Tibial artery (tissue), 4 donors: ENCODE results near the gene SLC35F6.

Experiments used
- DNase-seq, 2 donors: peaks; one replicate each; pipeline ENCODE4 v3.0.0-alpha.2; 2019
- H3K27ac ChIP-seq, 2 donors: fragments of 200-600 bp; sonication (generic) in 1 of 2; 1 replicate in 1 of 2; 2 replicates in 1 of 2; pipeline ENCODE4 v1.5.1; 2018 to 2019; ENCODE audit warnings: mild to moderate bottlenecking in 1 of 2
- H3K27me3 ChIP-seq, 2 donors: fragments of 200-600 bp; sonication (generic) in 1 of 2; one replicate each; pipeline versions ENCODE4 v1.5.1 to v1.6.0; 2016 to 2019
- H3K36me3 ChIP-seq, 3 donors: fragments of 200-600 bp; sonication (generic) in 2 of 3; one replicate each; pipeline ENCODE4 v1.5.1; 2016 to 2019; ENCODE audit warnings: mild to moderate bottlenecking in 2 of 3
- H3K4me1 ChIP-seq, 4 donors: fragments of 200-600 bp; sonication (generic) in 2 of 4; 1 replicate in 3 of 4; 2 replicates in 1 of 4; pipeline ENCODE4 v1.5.1; 2016 to 2019
- H3K4me3 ChIP-seq, 2 donors: fragments of 200-600 bp; sonication (generic) in 1 of 2; 1 replicate in 1 of 2; 2 replicates in 1 of 2; pipeline ENCODE4 v1.5.1; 2018 to 2019; ENCODE audit warnings: mild to moderate bottlenecking in 2 of 2
- H3K9me3 ChIP-seq, 3 donors: fragments of 200-600 bp; sonication (generic) in 1 of 3; one replicate each; pipeline ENCODE4 v1.5.1; 2016 to 2019
- intact Hi-C: fragments of 100-400 bp; cut with DNase I; formaldehyde crosslinking; loops from one replicate; pipeline ENCODE4 v1.15.0; 2023; ENCODE audit warnings: low total_unique reads
- TF ChIP-seq, protein P1 (sequence below), 2 experiments: fragments of 200-600 bp in 1 of 2; fragments of 450-650 bp in 1 of 2; IDR thresholded peaks; one replicate each; pipeline ENCODE4 v1.5.1; 2017 to 2019; ENCODE audit warnings: antibody characterized with exemption in 2 of 2, mild to moderate bottlenecking in 1 of 2, moderate library complexity in 1 of 2

SLC35F6 gene

GRCh38 chr2:26768759-26769088 lies 4.6 kb downstream of the SLC35F6 start:
- Histone ChIP-seq H3K4me3 (no peak overlapping the region), H3K9me3 (no peaks in the 10 kb centered on the region), H3K36me3 (peaks cover 0 to 7% (median 0%) of the 10 kb centered on the region in 3 donors), H3K27ac (peak overlapping the region; percentile 79 to 82), H3K4me1 (peaks cover 0 to 85% (median 67%) of the 10 kb centered on the region in 4 donors), H3K27me3 (no peaks in the 10 kb centered on the region)
- TF ChIP-seq, protein P1, sequence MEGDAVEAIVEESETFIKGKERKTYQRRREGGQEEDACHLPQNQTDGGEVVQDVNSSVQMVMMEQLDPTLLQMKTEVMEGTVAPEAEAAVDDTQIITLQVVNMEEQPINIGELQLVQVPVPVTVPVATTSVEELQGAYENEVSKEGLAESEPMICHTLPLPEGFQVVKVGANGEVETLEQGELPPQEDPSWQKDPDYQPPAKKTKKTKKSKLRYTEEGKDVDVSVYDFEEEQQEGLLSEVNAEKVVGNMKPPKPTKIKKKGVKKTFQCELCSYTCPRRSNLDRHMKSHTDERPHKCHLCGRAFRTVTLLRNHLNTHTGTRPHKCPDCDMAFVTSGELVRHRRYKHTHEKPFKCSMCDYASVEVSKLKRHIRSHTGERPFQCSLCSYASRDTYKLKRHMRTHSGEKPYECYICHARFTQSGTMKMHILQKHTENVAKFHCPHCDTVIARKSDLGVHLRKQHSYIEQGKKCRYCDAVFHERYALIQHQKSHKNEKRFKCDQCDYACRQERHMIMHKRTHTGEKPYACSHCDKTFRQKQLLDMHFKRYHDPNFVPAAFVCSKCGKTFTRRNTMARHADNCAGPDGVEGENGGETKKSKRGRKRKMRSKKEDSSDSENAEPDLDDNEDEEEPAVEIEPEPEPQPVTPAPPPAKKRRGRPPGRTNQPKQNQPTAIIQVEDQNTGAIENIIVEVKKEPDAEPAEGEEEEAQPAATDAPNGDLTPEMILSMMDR (IDR thresholded peaks at IDR 0.05), result no peak
- intact Hi-C loops, result no loop called here
- DNase-seq, result no peak

- H3K9me3 ChIP-seq, result no peaks in the 10 kb centered on the region
These were observed 5.1 kb downstream of the SLC35F6 start for GRCh38 chr2:26769089-26769761.

GRCh38 chr2:26770986-26771586 lies 7.0 kb downstream of the SLC35F6 start:
- H3K4me3 ChIP-seq, result no peak overlapping the region
- TF ChIP-seq, protein P1 (IDR thresholded peaks at IDR 0.05), result no peak
- no peaks in the 10 kb centered on the region for H3K27me3 ChIP-seq
- no peaks in the 10 kb centered on the region for H3K9me3 ChIP-seq
- peaks cover 19 to 30% (median 21%) of the 10 kb centered on the region in 3 donors for H3K36me3 ChIP-seq
- peaks cover 0 to 70% (median 54%) of the 10 kb centered on the region in 4 donors for H3K4me1 ChIP-seq
- peak; percentile 92 to 97 for DNase-seq
- intact Hi-C loops, result no loop called here
- peak overlapping the region; percentile 79 to 82 for H3K27ac ChIP-seq

More at GRCh38 chr2:26769089-26769761, 5.1 kb downstream of the SLC35F6 start:
- Histone ChIP-seq H3K27ac (peak overlapping the region; percentile 79 to 82), H3K27me3 (no peaks in the 10 kb centered on the region), H3K4me1 (peaks cover 0 to 84% (median 67%) of the 10 kb centered on the region in 4 donors), H3K4me3 (no peak overlapping the region), H3K36me3 (peaks cover under 1 to 12% (median 5%) of the 10 kb centered on the region in 3 donors)
- TF ChIP-seq, protein P1 (IDR thresholded peaks at IDR 0.05), result no peak
- peak; percentile 92 to 95 for DNase-seq
- intact Hi-C loops, result no loop called here

DNA sequence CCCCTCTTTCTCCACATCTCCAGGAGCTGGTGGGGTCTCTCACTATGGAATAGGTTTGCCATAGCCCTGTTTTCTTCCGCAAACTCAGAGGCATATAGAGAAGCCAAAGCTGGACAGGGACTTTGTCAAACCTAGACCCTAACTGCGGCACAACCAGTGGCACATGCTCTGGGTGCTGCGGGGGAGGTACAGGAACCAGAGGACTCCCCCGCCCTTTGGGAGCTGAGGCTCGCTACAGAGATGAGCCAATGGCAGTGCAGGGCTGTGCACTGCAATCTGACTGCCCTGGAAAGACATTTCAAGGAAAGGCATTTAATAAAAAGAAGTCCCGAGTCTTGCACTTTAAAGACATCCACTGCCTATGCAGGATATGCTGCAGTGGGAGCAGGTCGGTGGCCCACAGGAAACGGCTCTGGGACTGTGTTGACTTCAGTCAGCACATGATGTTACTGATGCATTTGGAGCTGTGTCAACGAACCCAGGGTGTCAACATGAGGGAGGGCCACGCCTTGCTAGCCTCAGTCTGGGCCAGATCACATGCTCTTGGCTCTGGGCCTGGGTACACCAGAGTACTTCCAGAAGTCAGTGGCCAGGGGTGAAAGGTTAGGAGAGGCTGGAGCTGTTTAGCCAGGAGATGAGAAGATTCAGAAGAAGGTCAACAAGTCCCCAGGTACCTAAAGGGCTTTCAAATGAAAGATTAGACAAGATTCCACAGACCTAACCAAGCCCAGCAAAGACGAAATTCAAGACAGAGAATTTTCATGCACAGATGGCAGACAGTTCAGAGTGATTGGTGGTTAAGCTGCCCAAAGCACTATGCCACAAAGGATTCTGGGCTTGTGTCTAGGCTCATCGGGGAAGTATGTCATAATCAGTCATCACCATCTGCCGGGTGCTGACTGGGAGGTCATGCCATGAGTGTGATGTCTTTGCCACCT lies 8.2 kb downstream of the SLC35F6 start:
- Histone ChIP-seq H3K27me3 (no peaks in the 10 kb centered on the region), H3K27ac (peak overlapping the region; percentile 79 to 82), H3K36me3 (peaks cover 32 to 43% (median 33%) of the 10 kb centered on the region in 3 donors), H3K4me1 (peaks cover 0 to 58% (median 49%) of the 10 kb centered on the region in 4 donors), H3K9me3 (no peaks in the 10 kb centered on the region), H3K4me3 (no peak overlapping the region)
- TF ChIP-seq, protein P1 (IDR thresholded peaks at IDR 0.05), result no peak
- DNase-seq, result peak; percentile 98 to 99
- intact Hi-C loops, result no loop called here

DNA sequence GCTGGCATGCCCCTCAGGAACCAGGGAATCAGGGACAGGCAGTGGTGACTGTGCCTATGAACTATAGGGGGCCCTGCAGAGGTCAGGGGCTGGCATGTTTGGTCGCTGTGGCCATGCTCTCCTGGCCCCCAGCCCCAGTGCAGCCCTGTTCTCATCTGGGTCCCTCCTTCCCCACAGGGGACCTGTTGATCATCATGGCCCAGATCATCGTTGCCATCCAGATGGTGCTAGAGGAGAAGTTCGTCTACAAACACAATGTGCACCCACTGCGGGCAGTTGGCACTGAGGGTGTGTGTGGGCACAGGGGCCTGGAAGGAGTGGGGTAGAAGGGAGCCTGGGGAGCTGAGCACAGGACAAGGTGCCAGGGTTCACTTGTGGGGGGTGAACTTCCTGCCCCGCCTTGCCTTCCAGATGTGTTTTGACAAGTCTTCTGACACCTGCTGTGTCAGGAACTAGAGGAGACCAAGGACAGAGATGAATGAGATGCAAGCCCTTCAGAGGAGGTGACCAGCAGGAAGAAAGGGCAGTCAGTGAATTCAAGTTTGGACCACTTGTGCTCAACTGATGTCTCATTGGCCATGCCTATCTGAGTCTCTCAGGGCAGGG lies 12.2 kb downstream of the SLC35F6 start:
- no peaks in the 10 kb centered on the region for H3K9me3 ChIP-seq
- H3K4me3 ChIP-seq, result no peak overlapping the region
- DNase-seq, result peak in 1 of 2 donors; percentile 38
- peaks cover 0 to 24% (median 19%) of the 10 kb centered on the region in 4 donors for H3K4me1 ChIP-seq
- H3K27me3 ChIP-seq, result no peaks in the 10 kb centered on the region
- no peak overlapping the region for H3K27ac ChIP-seq
- TF ChIP-seq, protein P1 (IDR thresholded peaks at IDR 0.05), result no peak
- intact Hi-C loops, result no loop called here
- H3K36me3 ChIP-seq, result peaks cover 67 to 77% (median 72%) of the 10 kb centered on the region in 3 donors
